HG03432 (cell line): ENCODE measurements around the gene BOC.
A peak's percentile ranks its signal among the peaks of the same experiment; 100 is the strongest.

Experiments
- ATAC-seq: cut with Tn5 transposase; IDR thresholded peaks from one replicate; pipeline ENCODE4 v1.9.1; 2021; ENCODE audit warnings: mild to moderate bottlenecking, moderate library complexity; ENCODE audit not compliant: unreplicated experiment

Gene BOC

GRCh38 chr3:113185194-113185835, 26.0 kb upstream of the BOC start:
- no peak for ATAC-seq

- ATAC-seq, result no peak
Measured at GRCh38 chr3:113186566-113186965, 24.8 kb upstream of the BOC start.

GRCh38 chr3:113193288-113193687, 18.1 kb upstream of the BOC start:
- ATAC-seq, result no peak

GRCh38 chr3:113193719-113194118, 17.6 kb upstream of the BOC start:
- ATAC-seq, result no peak

GRCh38 chr3:113194823-113195401, 16.4 kb upstream of the BOC start:
- no peak for ATAC-seq

- ATAC-seq, result no peak
Measured at GRCh38 chr3:113200351-113200750, 11.0 kb upstream of the BOC start.

- ATAC-seq, result no peak
Measured at GRCh38 chr3:113200946-113201345, 10.4 kb upstream of the BOC start.

GRCh38 chr3:113204371-113204770, 7.0 kb upstream of the BOC start:
- no peak for ATAC-seq

- no peak for ATAC-seq
Measured at GRCh38 chr3:113205481-113205880, 5.9 kb upstream of the BOC start.

- no peak for ATAC-seq
Measured at GRCh38 chr3:113210604-113211329, 590 bp upstream of the BOC start.

- peak; percentile 52 for ATAC-seq
Measured at GRCh38 chr3:113212150-113212843, 940 bp downstream of the BOC start.

- no peak for ATAC-seq
Measured at GRCh38 chr3:113212844-113213375, 1.6 kb downstream of the BOC start.

GRCh38 chr3:113213896-113214587, 2.7 kb downstream of the BOC start:
- no peak for ATAC-seq

GRCh38 chr3:113214917-113215595, 3.7 kb downstream of the BOC start:
- no peak for ATAC-seq

- no peak for ATAC-seq
Measured at GRCh38 chr3:113216393-113216792, 5.0 kb downstream of the BOC start.

GRCh38 chr3:113218011-113218680, 6.8 kb downstream of the BOC start:
- no peak for ATAC-seq

- no peak for ATAC-seq
Measured at GRCh38 chr3:113218681-113219045, 7.3 kb downstream of the BOC start.

GRCh38 chr3:113219605-113220300, 8.4 kb downstream of the BOC start:
- no peak for ATAC-seq

- no peak for ATAC-seq
Measured at GRCh38 chr3:113220721-113221120, 9.4 kb downstream of the BOC start.
